ENCODE data around the gene CLEC4M.
"Not testable (repeated sequence)": the region's sequence is repeated elsewhere in the genome, so short reads cannot be mapped to it uniquely, and the experiment has no call there.

CLEC4M gene

DNA sequence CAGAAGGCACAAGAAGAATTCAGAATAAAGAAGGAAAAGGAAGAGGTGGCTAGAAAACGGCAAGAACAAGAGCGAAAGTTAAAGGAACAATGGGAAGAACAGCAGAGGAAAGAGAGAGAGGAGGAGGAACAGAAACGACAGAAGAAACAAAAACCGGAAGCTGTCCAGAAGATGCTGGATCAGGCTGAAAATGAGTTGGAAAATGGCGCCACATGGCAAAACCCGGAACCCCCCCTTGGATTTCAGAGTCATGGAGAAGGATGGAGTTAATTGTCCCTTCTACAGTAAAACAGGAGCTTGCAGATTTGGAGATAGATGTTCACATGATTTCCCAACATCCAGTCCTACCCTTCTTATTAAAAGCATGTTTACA is 22.4 kb upstream of the CLEC4M start:
- DNase-seq (ENCODE audit: low read depth in 2 of 2), result no peak

GRCh38 chr19:7742575-7742974 is 20.5 kb upstream of the CLEC4M start:
- no peak for DNase-seq (ENCODE audit: low read depth in 2 of 2)

GRCh38 chr19:7742991-7743390 is 20.1 kb upstream of the CLEC4M start:
- DNase-seq (ENCODE audit: low read depth in 2 of 2), result no peak

- no peak for DNase-seq (ENCODE audit: low read depth in 2 of 2)
Observed at GRCh38 chr19:7743425-7743841, 19.6 kb upstream of the CLEC4M start.

DNA sequence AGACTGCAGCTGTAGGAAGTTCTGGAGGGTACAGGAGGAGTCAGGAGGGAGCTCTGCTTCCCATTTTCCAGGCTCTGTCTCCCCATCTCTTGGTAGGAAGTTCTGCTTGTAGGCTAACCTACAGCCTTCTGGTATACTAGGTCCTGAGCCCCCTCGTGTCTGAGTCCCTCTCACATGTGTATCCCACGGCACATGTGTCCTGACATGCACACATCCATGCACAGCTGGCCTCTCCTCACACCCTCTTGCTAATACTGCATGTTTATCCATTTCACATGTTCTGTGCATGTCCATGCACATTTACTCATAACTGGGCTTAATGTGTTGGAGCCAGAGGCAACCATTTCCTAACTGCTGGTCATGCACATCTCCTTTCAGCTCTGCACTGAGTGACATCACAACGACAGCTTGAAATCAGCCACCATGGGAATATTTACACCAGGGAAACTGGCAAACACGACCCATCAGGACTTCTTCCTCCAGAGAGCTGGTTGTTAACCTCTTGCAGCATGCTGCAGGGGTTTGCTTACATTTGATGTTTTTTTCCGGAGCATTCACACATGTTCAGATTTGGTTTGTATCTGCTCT is 18.8 kb upstream of the CLEC4M start:
- DNase-seq (ENCODE audit: low read depth in 2 of 2), result no peak

DNA sequence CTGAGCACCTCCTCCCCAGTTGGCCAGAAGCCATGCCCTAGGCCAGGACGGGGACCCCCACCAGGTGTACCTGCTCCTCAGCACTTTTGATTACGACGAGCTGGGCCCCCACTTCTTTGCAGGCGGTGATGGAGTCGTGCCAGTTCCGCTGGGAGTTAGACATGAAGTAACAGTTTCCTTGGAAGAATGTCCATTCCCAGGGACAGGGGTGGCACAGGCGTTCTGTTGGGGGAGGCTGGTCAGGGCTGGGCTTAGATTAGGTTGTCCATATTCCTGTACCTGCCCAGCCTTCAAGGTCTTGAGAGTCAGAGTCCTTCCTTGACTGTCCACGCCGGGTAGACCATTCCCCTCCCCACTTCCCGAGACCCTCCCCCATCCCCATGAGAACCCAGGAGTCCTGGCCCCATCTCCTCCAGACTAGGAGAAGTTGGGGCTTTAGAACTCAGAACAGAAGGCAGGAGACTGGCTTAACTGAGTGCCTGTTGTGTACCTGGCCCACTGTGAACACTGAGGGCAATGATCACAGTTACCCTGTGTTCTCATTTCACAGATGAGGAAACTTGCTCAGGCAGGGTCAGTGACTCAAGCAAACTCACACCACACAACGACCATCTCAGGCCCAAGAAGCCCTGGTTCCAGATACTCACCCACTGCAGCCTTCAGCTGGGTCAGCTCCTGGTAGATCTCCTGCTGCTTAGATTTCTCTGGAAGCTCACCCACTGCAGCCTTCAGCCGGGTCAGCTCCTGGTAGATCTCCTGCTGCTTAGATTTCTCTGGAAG is 18.0 kb upstream of the CLEC4M start:
- no peak for DNase-seq (ENCODE audit: low read depth in 2 of 2)

DNA sequence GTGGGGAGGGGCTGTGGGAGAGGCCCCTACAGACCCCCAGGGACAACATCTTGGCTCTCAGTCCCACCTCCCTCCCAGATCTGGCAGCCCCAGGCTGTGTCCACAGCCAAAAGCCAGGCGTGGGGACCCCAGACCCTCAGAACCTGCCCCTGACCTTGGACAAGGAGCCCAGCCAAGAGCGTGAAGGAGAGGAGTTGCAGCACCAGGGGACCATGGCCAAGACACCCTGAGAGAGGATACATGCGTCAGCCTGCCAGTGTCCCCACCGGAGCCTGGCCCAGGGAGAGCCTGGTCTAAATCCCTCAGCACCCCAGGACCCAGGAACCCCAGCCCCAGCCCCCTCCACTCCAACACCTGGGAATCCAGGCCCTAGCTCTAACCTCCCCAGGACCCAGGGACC is 16.7 kb upstream of the CLEC4M start:
- not testable (repeated sequence) for DNase-seq (ENCODE audit: low read depth in 2 of 2)

DNA sequence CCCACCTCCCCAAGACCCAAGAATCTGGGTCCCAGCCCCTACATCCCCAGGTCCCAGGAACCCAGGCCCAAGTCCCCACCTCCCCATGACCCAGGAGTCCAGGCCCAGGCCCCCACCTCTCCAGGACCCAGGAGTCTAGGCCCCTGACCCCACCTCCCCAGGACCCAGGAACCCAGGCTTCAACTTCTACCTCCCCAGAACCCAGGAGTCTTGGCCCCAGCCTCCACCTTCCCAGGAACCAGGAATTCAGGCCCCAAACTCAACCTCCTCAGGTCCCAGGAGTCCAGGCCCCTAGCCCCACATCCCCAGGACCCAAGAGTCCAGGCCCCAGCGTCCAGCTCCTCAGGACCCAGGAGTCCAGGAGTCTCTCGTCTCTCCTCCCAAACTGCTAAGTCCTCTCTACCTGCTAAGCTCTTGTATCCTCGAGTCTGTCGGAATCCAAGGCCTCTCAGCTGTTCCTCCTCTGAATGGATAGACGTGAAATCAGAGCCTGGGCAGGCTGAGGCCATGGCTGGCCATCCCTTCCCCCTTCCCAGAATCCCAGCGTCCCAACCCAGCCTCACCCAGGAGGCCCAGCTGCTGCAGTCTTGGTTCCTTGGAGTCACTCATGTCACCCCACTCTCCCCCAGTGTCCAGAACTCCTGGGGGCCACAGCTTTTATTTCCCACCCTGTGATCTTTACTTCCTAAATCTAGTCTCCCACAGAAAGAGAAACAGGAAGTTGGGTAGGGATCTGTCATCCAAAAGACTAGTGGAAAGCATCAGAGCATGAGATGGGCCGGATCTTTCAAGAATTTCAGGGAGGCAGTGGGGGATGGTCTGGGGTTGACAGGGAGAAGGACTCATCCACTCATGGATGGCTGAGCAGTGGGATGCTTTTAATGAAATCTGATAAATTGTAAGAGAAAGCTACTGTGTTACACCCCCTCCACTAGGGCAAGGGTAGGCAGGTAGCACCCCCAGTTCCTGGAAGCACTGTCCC is 15.8 kb upstream of the CLEC4M start, which contains the start of gene CD209:
Gene CD209, minus strand, starts transcription at position 632 of the 982 bp plus-strand sequence. Its CDS starts 23 bp downstream, at position 609.
- no peak for DNase-seq (ENCODE audit: low read depth in 2 of 2)

- DNase-seq (ENCODE audit: low read depth in 2 of 2), result no peak
Observed at GRCh38 chr19:7748171-7748570, 14.9 kb upstream of the CLEC4M start.

GRCh38 chr19:7748756-7749155 is 14.3 kb upstream of the CLEC4M start:
- DNase-seq (ENCODE audit: low read depth in 2 of 2), result no peak

- no peak for DNase-seq (ENCODE audit: low read depth in 2 of 2)
Observed at GRCh38 chr19:7751157-7751783, 11.8 kb upstream of the CLEC4M start.

GRCh38 chr19:7756258-7756657 is 6.8 kb upstream of the CLEC4M start:
- DNase-seq (ENCODE audit: low read depth in 2 of 2), result no peak

DNA sequence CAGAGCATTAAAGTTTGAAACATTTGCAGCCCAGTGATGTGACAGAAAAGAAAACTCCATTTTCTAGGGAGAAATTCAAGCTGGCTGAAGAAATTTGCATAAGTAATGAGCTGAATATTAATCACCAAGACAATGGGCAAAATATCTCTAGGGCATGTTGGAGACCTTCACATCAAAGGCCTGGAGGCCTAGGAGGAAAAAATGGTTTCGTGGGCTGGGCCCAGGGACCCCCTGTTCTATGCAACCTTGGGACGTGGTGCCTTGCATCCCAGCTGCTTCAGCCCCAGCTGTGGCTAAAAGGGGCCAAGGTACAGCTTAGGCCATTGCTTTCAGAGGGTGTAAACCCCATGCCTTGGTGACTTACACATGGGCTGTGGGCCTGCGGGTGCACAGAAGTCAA is 5.7 kb upstream of the CLEC4M start:
- DNase-seq (ENCODE audit: low read depth in 2 of 2), result no peak

- no peak for DNase-seq (ENCODE audit: low read depth in 2 of 2)
Observed at GRCh38 chr19:7759156-7759555, 3.9 kb upstream of the CLEC4M start.

DNA sequence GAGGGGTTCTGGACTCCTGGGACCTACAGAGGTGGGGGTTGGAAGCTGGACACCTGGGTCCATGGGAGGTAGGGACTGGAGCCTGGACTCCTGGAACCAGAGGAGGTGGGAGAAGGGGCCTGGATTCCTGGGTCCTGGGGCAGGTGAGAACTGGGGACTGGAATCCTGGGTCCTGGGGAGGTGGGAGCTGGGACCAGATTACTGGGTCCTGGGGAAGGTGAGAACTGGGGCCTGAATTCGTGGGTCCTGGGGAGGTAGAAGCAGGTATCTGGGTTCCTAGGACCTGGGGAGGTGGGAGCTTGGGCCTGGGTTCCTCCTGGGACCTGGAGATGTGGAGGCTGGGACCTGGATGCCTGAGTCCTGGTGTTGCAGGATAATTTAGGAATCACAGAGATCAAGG is 653 bp downstream of the CLEC4M start:
- no peak for DNase-seq (ENCODE audit: low read depth in 2 of 2)

DNA sequence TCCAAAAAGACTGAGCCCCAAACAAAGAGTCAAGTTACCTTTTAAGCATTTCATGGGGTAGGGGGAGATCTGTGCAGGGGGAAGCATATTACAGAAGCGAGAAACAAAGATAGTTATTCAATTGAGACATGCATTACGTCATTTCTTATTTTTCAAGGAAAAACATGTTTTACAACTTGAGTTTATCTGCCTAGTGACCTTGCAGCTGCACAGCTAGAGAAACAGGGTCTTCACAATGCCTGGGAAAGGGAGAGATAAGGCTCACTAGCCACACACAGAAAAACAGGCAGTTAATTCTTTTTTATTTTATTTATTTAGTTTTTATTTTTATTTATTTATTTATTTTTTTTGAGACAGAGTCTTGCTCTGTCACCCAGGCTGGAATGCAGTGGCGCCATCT is 1.1 kb downstream of the CLEC4M start:
- DNase-seq (ENCODE audit: low read depth in 2 of 2), result not testable (repeated sequence)

DNA sequence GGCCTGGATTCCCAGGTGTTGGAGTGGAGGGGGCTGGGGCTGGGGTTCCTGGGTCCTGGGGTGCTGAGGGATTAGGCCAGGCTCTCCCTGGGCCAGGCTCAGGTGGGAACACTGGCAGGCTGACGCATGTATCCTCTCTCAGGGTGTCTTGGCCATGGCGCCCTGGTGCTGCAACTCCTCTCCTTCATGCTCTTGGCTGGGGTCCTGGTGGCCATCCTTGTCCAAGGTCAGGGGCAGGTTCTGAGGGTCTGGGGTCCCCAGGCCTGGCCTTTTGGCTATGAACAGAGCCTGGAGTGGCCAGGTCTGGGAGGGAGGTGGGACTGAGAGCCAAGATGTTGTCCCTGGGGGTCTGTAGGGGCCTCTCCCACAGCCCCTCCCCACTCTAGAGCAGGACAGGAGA is 2.0 kb downstream of the CLEC4M start:
- DNase-seq (ENCODE audit: low read depth in 2 of 2), result not testable (repeated sequence)

DNA sequence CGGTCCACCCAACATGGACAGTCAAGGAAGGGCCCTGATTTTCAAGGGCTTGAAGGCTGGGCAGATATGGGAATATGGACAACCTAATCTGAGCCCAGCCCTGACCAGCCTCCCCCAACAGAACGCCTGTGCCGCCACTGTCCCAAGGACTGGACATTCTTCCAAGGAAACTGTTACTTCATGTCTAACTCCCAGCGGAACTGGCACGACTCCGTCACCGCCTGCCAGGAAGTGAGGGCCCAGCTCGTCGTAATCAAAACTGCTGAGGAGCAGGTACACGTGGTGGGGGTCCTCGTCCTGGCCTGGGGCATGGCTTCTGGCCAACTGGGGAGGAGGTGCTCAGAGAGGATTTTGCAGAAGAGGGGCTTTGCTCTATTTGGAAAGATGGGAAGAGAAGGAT is 3.5 kb downstream of the CLEC4M start:
- no peak for DNase-seq (ENCODE audit: low read depth in 2 of 2)

DNA sequence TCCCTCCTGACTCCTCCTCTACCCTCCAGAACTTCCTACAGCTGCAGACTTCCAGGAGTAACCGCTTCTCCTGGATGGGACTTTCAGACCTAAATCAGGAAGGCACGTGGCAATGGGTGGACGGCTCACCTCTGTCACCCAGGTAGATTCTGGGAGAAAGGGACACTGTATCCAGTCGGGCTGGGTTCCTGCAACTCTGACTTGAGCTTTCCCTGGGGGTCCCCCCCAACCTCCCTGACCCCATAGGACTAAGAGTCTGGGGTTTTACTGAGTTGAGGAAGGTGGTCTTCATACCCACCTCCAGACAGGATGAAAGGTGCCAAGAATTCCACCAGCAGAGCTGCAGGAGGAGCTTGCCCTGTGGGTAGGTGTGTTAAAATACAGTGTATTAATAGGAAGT is 4.4 kb downstream of the CLEC4M start:
- DNase-seq (ENCODE audit: low read depth in 2 of 2), result no peak

DNA sequence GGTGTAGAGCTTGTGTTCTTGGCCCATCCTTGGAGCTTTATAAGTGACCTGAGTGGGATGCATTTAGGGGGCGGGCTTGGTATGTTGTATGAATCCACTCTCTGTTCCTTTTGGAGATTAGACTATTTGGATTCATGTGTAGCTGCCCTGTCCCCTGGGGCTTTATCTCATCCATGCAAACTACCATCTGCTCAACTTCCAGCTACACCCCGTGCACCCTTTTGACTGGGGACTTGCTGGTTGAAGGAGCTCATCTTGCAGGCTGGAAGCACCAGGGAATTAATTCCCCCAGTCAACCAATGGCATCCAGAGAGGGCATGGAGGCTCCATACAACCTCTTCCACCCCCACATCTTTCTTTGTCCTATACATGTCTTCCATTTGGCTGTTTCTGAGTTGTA is 6.1 kb downstream of the CLEC4M start:
- no peak for DNase-seq (ENCODE audit: low read depth in 2 of 2)

- no peak for DNase-seq (ENCODE audit: low read depth in 2 of 2)
Observed at GRCh38 chr19:7771072-7771471, 8.0 kb downstream of the CLEC4M start.

DNA sequence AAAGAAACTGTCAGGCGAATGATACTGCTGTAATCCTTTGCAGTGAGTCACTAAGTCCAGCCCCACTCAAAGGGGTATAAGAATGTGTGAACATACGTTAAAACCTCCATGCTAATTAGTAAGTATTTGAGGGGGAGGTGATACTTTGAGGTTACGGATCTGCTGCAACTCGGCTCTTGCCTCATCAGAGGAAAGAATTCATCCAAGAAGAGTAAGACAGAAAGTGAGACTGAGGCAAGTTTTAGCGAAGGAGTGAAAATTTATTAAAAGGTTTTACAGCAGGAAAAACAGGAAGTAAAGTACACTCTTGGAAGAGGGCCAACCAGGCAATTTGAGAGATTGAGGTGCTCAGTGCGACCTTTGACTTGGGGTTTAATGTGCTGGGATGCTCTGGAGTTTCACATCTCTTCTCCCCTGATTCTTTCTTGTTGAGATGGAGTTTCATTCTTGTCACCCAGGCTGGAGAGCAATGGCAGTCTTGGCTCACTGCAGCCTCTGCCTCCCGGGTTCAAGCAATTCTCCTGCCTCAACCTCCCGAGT is 9.8 kb downstream of the CLEC4M start:
- DNase-seq (ENCODE audit: low read depth in 2 of 2), result no peak

Measured in stimulated activated CD4-positive, alpha-beta T cell treated with anti-CD3 and anti-CD28 coated beads, Interleukin-1b, Interleukin-23, amount 100 ng/mL, for 1 hour (primary cell).